ENCODE results near the gene LAMA3.
"Not testable (repeated sequence)": the region's sequence is repeated elsewhere in the genome, so short reads cannot be mapped to it uniquely, and the experiment has no call there.

The LAMA3 gene

GRCh38 chr18:23735021-23735464 is 45.8 kb downstream of the LAMA3 start:
- DNase-seq = no peak

GRCh38 chr18:23737578-23737977 is 48.3 kb downstream of the LAMA3 start:
- no peak for DNase-seq

- DNase-seq = no peak
Measured at GRCh38 chr18:23738151-23738550, 48.9 kb downstream of the LAMA3 start.

GRCh38 chr18:23738575-23738974 is 49.3 kb downstream of the LAMA3 start:
- DNase-seq = no peak

GRCh38 chr18:23740105-23740830 is 51.0 kb downstream of the LAMA3 start:
- no peak for DNase-seq

- DNase-seq = not testable (repeated sequence)
Measured at GRCh38 chr18:23741967-23742366, 52.7 kb downstream of the LAMA3 start.

GRCh38 chr18:23743733-23744333 is 54.6 kb downstream of the LAMA3 start:
- DNase-seq = no peak

- DNase-seq = no peak
Measured at GRCh38 chr18:23745366-23745765, 56.1 kb downstream of the LAMA3 start.

GRCh38 chr18:23746851-23747250 is 57.6 kb downstream of the LAMA3 start:
- DNase-seq = no peak

GRCh38 chr18:23752363-23752762 is 63.1 kb downstream of the LAMA3 start:
- no peak for DNase-seq

GRCh38 chr18:23752796-23753195 is 63.5 kb downstream of the LAMA3 start:
- DNase-seq = no peak

- DNase-seq = no peak
Measured at GRCh38 chr18:23756590-23757436, 67.6 kb downstream of the LAMA3 start.

GRCh38 chr18:23757437-23757733 is 68.1 kb downstream of the LAMA3 start:
- no peak for DNase-seq

GRCh38 chr18:23758281-23758680 is 69.0 kb downstream of the LAMA3 start:
- no peak for DNase-seq

- DNase-seq = no peak
Measured at GRCh38 chr18:23761941-23762340, 72.7 kb downstream of the LAMA3 start.

GRCh38 chr18:23763343-23763742 is 74.1 kb downstream of the LAMA3 start:
- no peak for DNase-seq

- no peak for DNase-seq
Measured at GRCh38 chr18:23765931-23766330, 76.7 kb downstream of the LAMA3 start.

GRCh38 chr18:23772327-23773024 is 83.2 kb downstream of the LAMA3 start:
- DNase-seq = no peak

GRCh38 chr18:23776306-23776705 is 87.1 kb downstream of the LAMA3 start:
- no peak for DNase-seq

GRCh38 chr18:23778828-23779227 is 89.6 kb downstream of the LAMA3 start:
- no peak for DNase-seq

- no peak for DNase-seq
Measured at GRCh38 chr18:23779696-23780303, 90.5 kb downstream of the LAMA3 start.

GRCh38 chr18:23784832-23785245 is 95.6 kb downstream of the LAMA3 start:
- DNase-seq = no peak

GRCh38 chr18:23793051-23793450 is 103.8 kb downstream of the LAMA3 start:
- DNase-seq = no peak

Measured in stimulated activated CD4-positive, alpha-beta T cell treated with anti-CD3 and anti-CD28 coated beads, Interleukin-4, amount 100 ng/mL, for 1 hour (primary cell).